Islet of Langerhans (tissue), 1 donor: ENCODE results near the gene FCGR1A.
"Not testable (repeated sequence)": the region's sequence is repeated elsewhere in the genome, so short reads cannot be mapped to it uniquely, and the experiment has no call there.

Experiments
- FAIRE-seq: peaks from one replicate; lab custom pipeline; 2011; peaks lifted over from hg19 to GRCh38; lab: Jason Lieb, UNC

Gene FCGR1A

GRCh38 chr1:149833144-149833543 lies 50.6 kb downstream of the FCGR1A start:
- FAIRE-seq = not testable (repeated sequence)

- FAIRE-seq = not testable (repeated sequence)
Measured at GRCh38 chr1:149841149-149841548, 58.7 kb downstream of the FCGR1A start.
